HEK293 (cell line): ENCODE results near the gene LRRFIP1.

Source experiments
- CTCF ChIP-seq: fragments of 450-650 bp; formaldehyde crosslinking; IDR thresholded peaks from 2 replicates; pipeline ENCODE4 v1.5.1; 2016; ENCODE audit warnings: missing biosample characterization, missing genetic modification characterization
- ZNF112 ChIP-seq: fragments of 450-650 bp; formaldehyde crosslinking; IDR thresholded peaks from 2 replicates; pipeline ENCODE4 v1.5.0; 2017; ENCODE audit warnings: missing biosample characterization, missing genetic modification characterization
- ZNF76 ChIP-seq: fragments of 450-650 bp; formaldehyde crosslinking; IDR thresholded peaks from 2 replicates; pipeline ENCODE4; 2016; ENCODE audit warnings: low read depth, missing biosample characterization, missing genetic modification characterization, borderline replicate concordance

DNA sequence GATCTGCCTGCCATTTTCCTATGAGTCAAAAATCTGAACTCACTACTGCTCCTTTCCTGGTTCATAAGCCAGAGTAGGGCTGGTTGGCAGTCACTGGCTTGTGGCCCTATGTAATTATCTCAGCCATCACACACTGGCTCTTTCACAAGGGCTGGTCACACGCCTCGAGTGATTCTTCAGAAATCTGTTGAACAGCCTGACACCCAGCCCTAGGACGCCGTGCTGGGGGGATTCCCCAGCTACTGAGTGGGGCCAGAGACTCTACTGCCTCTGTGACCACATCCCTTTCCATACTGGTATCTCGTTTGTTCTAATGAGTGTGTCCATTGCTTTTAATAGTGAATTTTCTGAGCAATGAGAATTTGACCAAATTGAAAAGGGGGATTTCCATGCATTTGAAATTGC is 125.4 kb downstream of the LRRFIP1 start:
- TF ChIP-seq CTCF (tag by site-specific recombination) (no peak), ZNF112 (tag by site-specific recombination) (no peak), ZNF76 (tag by site-specific recombination) (no peak)
